ENCODE results near the gene PPP2R1A.
A peak's percentile ranks its signal among the peaks of the same experiment; 100 is the strongest.
"Not testable (repeated sequence)": the region's sequence is repeated elsewhere in the genome, so short reads cannot be mapped to it uniquely, and the experiment has no call there.

The PPP2R1A gene

DNA sequence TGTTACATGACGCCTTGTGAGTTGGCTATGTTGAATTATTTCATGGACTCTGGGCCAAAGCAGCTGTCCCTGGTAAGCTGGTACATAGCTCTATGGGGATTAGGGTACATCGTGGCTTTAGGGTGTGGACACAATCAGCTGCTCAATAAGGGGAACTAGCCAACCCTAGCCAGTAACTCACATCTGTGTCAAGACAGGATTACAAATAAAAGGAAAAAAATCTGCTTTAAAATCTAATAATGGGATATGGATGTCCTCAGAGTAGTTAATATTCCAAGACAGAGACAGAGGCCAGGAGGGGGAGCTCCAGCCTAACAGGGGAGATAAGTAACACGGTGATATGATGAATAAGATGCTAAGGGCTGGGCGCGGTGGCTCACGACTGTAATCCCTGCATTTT, 58.4 kb downstream of the PPP2R1A start:
- DNase-seq, result no peak

DNA sequence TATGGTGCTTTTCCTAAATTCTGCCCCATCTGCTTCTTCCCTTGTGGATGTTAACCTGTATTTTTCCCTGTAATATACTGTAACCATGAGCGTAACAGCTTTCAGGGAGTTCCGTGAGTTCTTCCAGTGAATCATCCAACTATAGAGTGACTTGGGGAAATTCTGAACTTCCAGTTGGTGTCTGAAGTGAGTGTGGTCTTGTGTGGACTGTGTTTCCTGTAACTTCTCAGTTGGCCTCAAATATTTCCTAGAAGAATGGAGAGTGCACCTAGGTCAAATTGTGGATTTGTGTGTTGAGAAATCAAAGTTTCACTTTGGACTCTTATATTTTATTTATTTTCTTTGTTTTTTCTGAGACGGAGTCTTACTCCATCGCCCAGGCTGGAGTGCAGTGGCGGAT, 68.6 kb downstream of the PPP2R1A start:
- no peak for DNase-seq

DNA sequence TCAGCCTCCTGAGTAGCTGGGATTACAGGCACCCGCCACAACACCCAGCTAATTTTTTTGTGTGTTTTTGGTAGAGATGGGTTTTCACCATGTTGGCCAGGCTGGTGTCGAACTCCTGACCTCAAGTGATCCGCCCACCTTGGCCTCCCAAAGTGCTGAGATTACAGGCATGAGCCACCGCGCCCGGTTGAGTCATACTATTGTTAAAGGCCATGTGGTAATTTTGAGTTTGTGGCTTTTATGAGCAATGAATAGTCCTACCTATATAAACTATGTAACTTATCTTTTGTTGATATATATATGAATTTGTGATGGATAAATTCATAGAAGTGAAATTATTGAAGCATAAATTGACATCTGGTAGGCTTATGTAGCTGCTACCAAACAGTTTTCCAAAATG, 75.7 kb downstream of the PPP2R1A start:
- not testable (repeated sequence) for DNase-seq

DNA sequence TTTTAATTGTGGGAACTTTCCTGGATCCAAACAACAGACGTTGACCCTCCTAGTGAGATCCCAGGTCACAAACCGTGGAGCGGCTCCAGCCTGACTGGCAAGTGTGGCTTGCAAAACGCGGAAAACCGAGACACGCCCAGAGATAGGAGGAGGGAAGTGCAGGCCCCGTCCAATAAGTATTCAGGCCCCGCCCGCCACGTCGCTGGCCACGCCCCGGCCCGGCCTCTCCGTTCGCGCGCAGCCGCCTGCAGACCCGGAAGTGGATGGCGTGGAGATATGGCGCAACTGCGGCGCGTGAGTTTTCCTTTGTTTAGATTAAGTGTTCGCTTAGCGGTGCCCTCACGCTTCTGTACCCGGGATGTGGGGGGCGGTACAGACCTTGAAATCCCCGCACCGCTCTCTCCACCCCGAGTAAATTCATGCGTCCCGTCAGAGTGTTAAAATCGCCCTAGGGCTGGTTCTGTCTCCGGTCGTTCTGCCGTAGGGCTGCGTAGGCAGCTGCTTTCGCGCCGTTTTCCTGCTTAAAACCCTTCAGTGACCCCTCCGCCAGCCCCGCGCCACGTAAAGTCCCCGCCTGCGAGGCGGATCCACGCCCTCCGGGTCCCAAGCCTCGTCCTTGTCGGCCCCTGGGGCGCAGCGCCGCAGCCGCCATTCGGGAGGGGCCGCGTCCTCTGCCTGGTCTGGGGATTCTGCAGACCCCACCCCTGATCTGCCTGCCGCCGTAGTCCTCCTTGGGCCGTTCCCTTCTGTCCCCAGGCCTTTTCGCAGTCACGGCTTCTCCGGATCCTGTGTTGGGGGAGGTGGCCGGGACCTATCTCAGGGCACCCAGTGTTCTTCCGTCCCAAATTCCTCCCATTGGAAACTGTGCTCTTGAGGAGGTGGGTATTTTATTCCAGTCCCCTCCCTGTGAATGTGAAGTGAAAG, 79.7 kb downstream of the PPP2R1A start, which contains the start of gene ZNF766:
Gene ZNF766 (plus strand): TSS at position 250 of the 924 bp plus-strand sequence. CDS start 27 bp downstream, at position 277.
- peak; percentile 93 for DNase-seq

DNA sequence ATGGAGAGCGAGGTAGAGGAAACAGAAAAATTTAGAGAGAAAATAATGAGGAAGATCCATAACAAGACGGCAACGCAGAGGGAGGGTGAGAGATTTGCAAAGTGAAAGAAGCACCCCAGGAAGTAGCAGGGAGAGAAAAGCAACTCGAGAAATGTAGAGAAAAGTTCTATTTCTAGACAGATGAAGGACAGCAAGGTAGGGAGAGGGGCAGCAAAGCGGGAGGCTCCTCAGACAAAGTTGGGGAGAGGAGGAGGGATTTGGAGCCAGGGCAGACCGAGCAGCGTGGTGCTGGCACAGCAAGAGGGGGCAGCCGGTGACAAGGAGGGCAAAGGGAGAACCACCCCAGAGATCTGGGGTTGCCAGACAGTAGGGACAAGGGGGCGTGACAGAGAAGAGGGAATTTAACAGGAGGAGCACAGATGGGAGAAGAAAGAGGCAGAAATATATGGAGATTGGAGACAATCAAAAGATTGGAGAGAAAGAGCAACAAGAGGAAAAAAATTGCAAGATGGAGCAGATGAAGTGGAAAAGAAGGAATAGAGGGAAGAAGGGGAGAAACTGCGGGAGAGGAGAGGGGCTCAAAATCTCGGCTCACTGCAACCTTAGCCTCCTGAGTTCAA, 80.5 kb downstream of the PPP2R1A start:
- DNase-seq, result no peak

DNA sequence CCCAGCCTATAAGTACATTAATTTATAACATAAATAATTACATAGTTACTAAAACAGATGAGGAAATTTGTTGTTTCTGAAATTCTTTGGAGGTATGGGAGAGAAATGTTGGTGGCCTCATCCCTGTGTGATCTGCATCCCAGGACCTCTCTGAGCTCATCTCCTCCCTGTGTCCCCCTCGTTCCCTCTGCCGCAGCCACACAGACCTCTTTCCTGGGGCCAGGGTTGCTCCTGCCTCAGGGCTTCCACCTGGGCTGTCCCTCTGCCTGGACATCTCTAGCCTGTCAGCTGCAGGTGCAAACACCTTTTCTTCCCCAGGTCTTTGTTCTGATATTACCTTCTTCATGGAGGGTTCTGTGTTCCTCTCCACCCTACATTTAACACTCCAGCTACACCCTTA, 83.4 kb downstream of the PPP2R1A start:
- DNase-seq, result no peak

DNA sequence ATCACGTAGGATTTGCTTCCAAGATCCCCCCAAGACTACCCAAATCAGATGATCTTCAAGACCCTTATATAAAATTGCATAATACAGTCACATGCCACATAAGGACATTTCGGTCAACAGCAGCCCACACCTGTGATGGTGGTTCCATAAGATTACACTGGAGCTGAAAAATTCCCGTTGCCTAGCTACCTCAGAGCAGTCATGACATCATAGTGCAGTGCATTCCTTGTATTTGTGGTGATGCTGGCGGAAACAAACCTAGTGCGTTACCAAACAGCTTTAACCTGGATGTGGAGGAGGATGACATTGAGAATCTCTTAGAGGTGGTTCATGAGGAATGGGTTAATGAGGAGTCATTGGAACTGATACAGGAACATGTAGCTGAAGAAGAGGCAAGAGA, 84.3 kb downstream of the PPP2R1A start:
- DNase-seq, result no peak

DNA sequence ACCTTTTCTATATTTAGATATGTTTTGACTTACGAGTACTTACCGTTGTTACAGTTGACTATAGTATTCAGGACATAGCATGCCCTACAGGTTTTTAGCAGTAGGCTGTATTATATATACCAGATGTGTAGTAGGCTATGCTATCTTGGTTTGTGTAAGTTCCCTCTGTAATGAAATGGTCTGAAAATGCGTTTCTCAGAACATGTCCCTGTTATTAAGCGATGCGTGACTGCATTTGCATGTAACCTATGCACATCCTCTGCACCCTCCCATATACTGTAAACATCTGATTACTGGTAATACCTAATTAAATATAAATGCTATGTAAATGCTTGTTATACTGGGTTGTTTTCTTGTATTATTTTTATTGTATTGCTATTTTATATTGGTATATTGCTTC, 86.1 kb downstream of the PPP2R1A start:
- no peak for DNase-seq

DNA sequence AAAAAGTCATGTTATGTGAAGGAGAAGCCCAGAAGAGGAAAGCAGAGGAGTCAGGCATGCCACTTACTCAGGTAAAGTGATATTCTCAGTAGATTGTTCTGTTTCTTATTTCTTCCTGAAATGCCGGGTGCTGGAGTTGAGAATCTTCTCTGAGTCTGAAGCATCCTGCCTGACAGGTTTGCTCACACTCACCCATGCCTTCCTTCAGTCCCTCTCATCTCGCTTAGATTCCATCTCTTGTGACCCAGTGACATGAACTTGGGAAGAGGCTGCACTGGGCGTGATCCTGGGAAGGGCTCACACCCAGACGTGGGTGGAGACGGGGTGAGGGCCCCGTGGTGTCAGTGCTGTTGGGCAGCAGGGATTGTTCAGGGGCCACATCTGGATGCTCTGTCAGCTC, 87.6 kb downstream of the PPP2R1A start:
- DNase-seq, result no peak
